Stimulated activated memory B cell treated with anti-CD40 and anti-IgM and Interleukin-4, amounts not matched to agents 10 μg/mL and 1 μg/mL and 100 μg/mL, for 72 hours (primary cell): ENCODE results near the gene COL18A1.

ENCODE experiments used
- ATAC-seq: fragments of 150-1000 bp; cut with Tn5 transposase; 2 replicates; pipeline ENCODE4 v1.10.0; 2021
- H3K27ac Mint-ChIP-seq: one replicate; pipeline ENCODE4 v1.8.0; 2022; ENCODE audit warnings: mild to moderate bottlenecking, mixed read lengths
- H3K27me3 Mint-ChIP-seq: one replicate; pipeline ENCODE4 v1.8.0; 2022; ENCODE audit warnings: mixed read lengths
- H3K36me3 Mint-ChIP-seq: one replicate; pipeline ENCODE4 v1.8.0; 2022; ENCODE audit warnings: mixed read lengths
- H3K4me1 Mint-ChIP-seq: one replicate; pipeline ENCODE4 v1.8.0; 2022; ENCODE audit warnings: mixed read lengths
- H3K4me3 Mint-ChIP-seq: one replicate; pipeline ENCODE4 v1.8.0; 2022; ENCODE audit warnings: mild to moderate bottlenecking, moderate library complexity, mixed read lengths
- H3K9me3 Mint-ChIP-seq: one replicate; pipeline ENCODE4 v1.8.0; 2022; ENCODE audit warnings: mixed read lengths

The COL18A1 gene

GRCh38 chr21:45548711-45549491 is 143.9 kb downstream of the COL18A1 start:
- peaks cover 46% of the 10 kb centered on the region for H3K4me1 Mint-ChIP-seq

GRCh38 chr21:45549626-45550463 is 144.9 kb downstream of the COL18A1 start:
- Mint-ChIP-seq H3K27me3 (no peaks in the 10 kb centered on the region), H3K27ac (peak overlapping the region; percentile 76), H3K36me3 (no peaks in the 10 kb centered on the region), H3K9me3 (no peaks in the 10 kb centered on the region), H3K4me1 (peaks cover 48% of the 10 kb centered on the region), H3K4me3 (peak overlapping the region; percentile 60)
- ATAC-seq: peak; percentile 34

More at GRCh38 chr21:45548711-45549491, 143.9 kb downstream of the COL18A1 start:
- Mint-ChIP-seq H3K4me3 (peak overlapping the region; percentile 51), H3K27ac (peak overlapping the region; percentile 51), H3K9me3 (no peaks in the 10 kb centered on the region), H3K36me3 (no peaks in the 10 kb centered on the region), H3K27me3 (no peaks in the 10 kb centered on the region)
- no peak for ATAC-seq

GRCh38 chr21:45550522-45551210 is 145.7 kb downstream of the COL18A1 start:
- Mint-ChIP-seq H3K36me3 (no peaks in the 10 kb centered on the region), H3K4me3 (peak overlapping the region; percentile 60), H3K27ac (peak overlapping the region; percentile 76), H3K27me3 (no peaks in the 10 kb centered on the region), H3K4me1 (peaks cover 50% of the 10 kb centered on the region), H3K9me3 (no peaks in the 10 kb centered on the region)
- ATAC-seq: peak; percentile 69

GRCh38 chr21:45551316-45551715 is 146.4 kb downstream of the COL18A1 start:
- H3K36me3 Mint-ChIP-seq: no peaks in the 10 kb centered on the region
- H3K9me3 Mint-ChIP-seq: no peaks in the 10 kb centered on the region
- ATAC-seq: no peak
- peak overlapping the region; percentile 76 for H3K27ac Mint-ChIP-seq
- peaks cover 50% of the 10 kb centered on the region for H3K4me1 Mint-ChIP-seq
- H3K27me3 Mint-ChIP-seq: no peaks in the 10 kb centered on the region
- H3K4me3 Mint-ChIP-seq: peak overlapping the region; percentile 60

GRCh38 chr21:45551783-45552695 is 147.1 kb downstream of the COL18A1 start:
- Mint-ChIP-seq H3K27ac (peak overlapping the region; percentile 76), H3K9me3 (no peaks in the 10 kb centered on the region), H3K27me3 (no peaks in the 10 kb centered on the region), H3K4me3 (peak overlapping the region; percentile 24), H3K4me1 (peaks cover 57% of the 10 kb centered on the region), H3K36me3 (no peaks in the 10 kb centered on the region)
- ATAC-seq: no peak

- Mint-ChIP-seq H3K27ac (no peak overlapping the region), H3K27me3 (no peaks in the 10 kb centered on the region)
Measured at GRCh38 chr21:45552696-45553391, 147.9 kb downstream of the COL18A1 start.

GRCh38 chr21:45554477-45555175 is 149.7 kb downstream of the COL18A1 start:
- ATAC-seq: peak; percentile 77
- H3K36me3 Mint-ChIP-seq: no peaks in the 10 kb centered on the region
- peaks cover 3% of the 10 kb centered on the region for H3K27me3 Mint-ChIP-seq
- H3K9me3 Mint-ChIP-seq: no peaks in the 10 kb centered on the region
- H3K4me1 Mint-ChIP-seq: peaks cover 50% of the 10 kb centered on the region
- peak overlapping the region; percentile 92 for H3K27ac Mint-ChIP-seq
- H3K4me3 Mint-ChIP-seq: peak overlapping the region; percentile 98

More at GRCh38 chr21:45552696-45553391, 147.9 kb downstream of the COL18A1 start:
- H3K9me3 Mint-ChIP-seq: no peaks in the 10 kb centered on the region
- H3K4me1 Mint-ChIP-seq: peaks cover 59% of the 10 kb centered on the region
- ATAC-seq: no peak
- H3K4me3 Mint-ChIP-seq: no peak overlapping the region
- no peaks in the 10 kb centered on the region for H3K36me3 Mint-ChIP-seq

- ATAC-seq: no peak
- Mint-ChIP-seq H3K9me3 (no peaks in the 10 kb centered on the region), H3K27ac (peak overlapping the region; percentile 92), H3K36me3 (no peaks in the 10 kb centered on the region), H3K4me1 (peaks cover 44% of the 10 kb centered on the region), H3K4me3 (peak overlapping the region; percentile 41), H3K27me3 (peaks cover 8% of the 10 kb centered on the region)
Measured at GRCh38 chr21:45555251-45555556, 150.2 kb downstream of the COL18A1 start.

GRCh38 chr21:45555557-45556301 is 150.8 kb downstream of the COL18A1 start:
- Mint-ChIP-seq H3K36me3 (no peaks in the 10 kb centered on the region), H3K4me1 (peaks cover 39% of the 10 kb centered on the region), H3K27me3 (peaks cover 14% of the 10 kb centered on the region), H3K9me3 (no peaks in the 10 kb centered on the region), H3K4me3 (peak overlapping the region; percentile 67), H3K27ac (peak overlapping the region; percentile 79)
- ATAC-seq: peak; percentile 82

- ATAC-seq: no peak
- peaks cover 34% of the 10 kb centered on the region for H3K4me1 Mint-ChIP-seq
- H3K36me3 Mint-ChIP-seq: no peaks in the 10 kb centered on the region
- peak overlapping the region; percentile 67 for H3K4me3 Mint-ChIP-seq
- no peaks in the 10 kb centered on the region for H3K9me3 Mint-ChIP-seq
- peaks cover 14% of the 10 kb centered on the region for H3K27me3 Mint-ChIP-seq
- peak overlapping the region; percentile 79 for H3K27ac Mint-ChIP-seq
Measured at GRCh38 chr21:45556302-45556644, 151.3 kb downstream of the COL18A1 start.

- H3K27ac Mint-ChIP-seq: peak overlapping the region; percentile 53
Measured at GRCh38 chr21:45556645-45557615, 152.0 kb downstream of the COL18A1 start.

GRCh38 chr21:45557616-45558043 is 152.7 kb downstream of the COL18A1 start:
- H3K4me3 Mint-ChIP-seq: no peak overlapping the region
- H3K9me3 Mint-ChIP-seq: peaks cover under 1% of the 10 kb centered on the region
- peaks cover 14% of the 10 kb centered on the region for H3K27me3 Mint-ChIP-seq
- peaks cover 23% of the 10 kb centered on the region for H3K4me1 Mint-ChIP-seq
- H3K36me3 Mint-ChIP-seq: no peaks in the 10 kb centered on the region
- no peak for ATAC-seq
- H3K27ac Mint-ChIP-seq: no peak overlapping the region

More at GRCh38 chr21:45556645-45557615, 152.0 kb downstream of the COL18A1 start:
- H3K4me3 Mint-ChIP-seq: peak overlapping the region; percentile 38
- no peaks in the 10 kb centered on the region for H3K9me3 Mint-ChIP-seq
- peaks cover 14% of the 10 kb centered on the region for H3K27me3 Mint-ChIP-seq
- no peaks in the 10 kb centered on the region for H3K36me3 Mint-ChIP-seq
- ATAC-seq: peak; percentile 45
- H3K4me1 Mint-ChIP-seq: peaks cover 27% of the 10 kb centered on the region
